Measurements from ENCODE around the gene TMPRSS4. TPM values are rescaled to one million over a fixed set of nuclear protein-coding genes. Genes with fewer than 3 reads are reported as not detected.

TMPRSS4 gene
- total and polyA plus RNA-seq, 2 of the 13 experiments (the other 11 are each of a cell fraction or from before 2014, with no cell fraction given): 0.32 TPM; not detected in 1

GRCh38 chr11:118082880-118083552, 6.1 kb downstream of the TMPRSS4 start:
- H2AFZ ChIP-seq (ENCODE audit: low read length): peak overlapping the region; percentile 25
- H3K9me3 ChIP-seq (ENCODE audit: low read length): peaks cover 11% of the 10 kb centered on the region
- no peak overlapping the region for H3K27ac ChIP-seq (ENCODE audit: extremely low read length, insufficient read depth, low read length)
- H3K79me2 ChIP-seq (ENCODE audit: insufficient read depth, low read length): no peaks in the 10 kb centered on the region
- peak overlapping the region in 1 of 3 experiments; percentile 61; a peak in 2 of 6 replicates for H3K4me3 ChIP-seq (replicated peaks in 1 of 3; ENCODE audit: insufficient read depth in 1 of 3, low read depth in 2 of 3, low read length in 3 of 3)
- intact Hi-C loops (cut with micrococcal nuclease; ENCODE audit: unreplicated experiment) (no loop called here), in situ Hi-C loops (cut with HindIII; ENCODE audit: extremely low pct_ligation_motif_present, low pct_unique_long_range_greater_than_20kb) (no loop called here)
- H4K20me1 ChIP-seq (ENCODE audit: insufficient read depth, low read length): no peaks in the 10 kb centered on the region
- ATAC-seq: peak; percentile 41
- no peak for DNase-seq (ENCODE audit: low spot score)
- peaks cover 69% of the 10 kb centered on the region for H3K4me1 ChIP-seq (ENCODE audit: insufficient read depth, low read length)
- H3K4me2 ChIP-seq (ENCODE audit: low read depth, low read length): peak overlapping the region; percentile 72
- CTCF ChIA-PET (ENCODE audit: low intra/inter-chr PET ratio, low total read pairs): no interaction called here
- H3K36me3 ChIP-seq (replicated peaks in 1 of 2; ENCODE audit: control insufficient read depth in 1 of 2, insufficient read depth in 2 of 2, low read length in 2 of 2): no peaks in the 10 kb centered on the region
- POLR2A ChIA-PET: no interaction called here
- peaks cover 0 to 41% of the 10 kb centered on the region in 2 experiments; a peak in 4 of 5 replicates for H3K27me3 ChIP-seq (ENCODE audit: control insufficient read depth in 1 of 2, insufficient read depth in 2 of 2, low read length in 2 of 2)
- no TSS peak for BruUV-seq (replicated peaks)
- 9% methylated on average over 20 of the region's 21 CpGs for WGBS (ENCODE audit: low lambda C conversion rate)
- H3K9ac ChIP-seq (ENCODE audit: insufficient read depth, low read depth, low read length): peak overlapping the region; percentile 53; the same call in 1 of the 2 replicates
- FAIRE-seq: no peak
- TF ChIP-seq FOSL2 (CRISPR knock-in tag; IDR thresholded peaks at IDR 0.05) (0 out of 2 replicates have a peak, but pooled peaks have one; percentile 4), ZNF292 (CRISPR knock-in tag; IDR thresholded peaks at IDR 0.05; ENCODE audit: borderline replicate concordance, low read depth) (0 out of 2 replicates have a peak, but pooled peaks have one; percentile 29), ZNF510 (CRISPR knock-in tag; IDR thresholded peaks at IDR 0.05; ENCODE audit: low read depth) (no peak), GATAD2A (CRISPR knock-in tag; IDR thresholded peaks at IDR 0.05) (0 out of 2 replicates have a peak, but pooled peaks have one; percentile 11), SAP130 (CRISPR knock-in tag; IDR thresholded peaks at IDR 0.05; ENCODE audit: low read depth) (peak; percentile 35), RXRB (CRISPR knock-in tag; IDR thresholded peaks at IDR 0.05; ENCODE audit: borderline replicate concordance) (peak; percentile 36; the same call in 1 of the 2 replicates), NONO (IDR thresholded peaks at IDR 0.05) (no peak), NONO (CRISPR knock-in tag; conservative IDR thresholded peaks at IDR 0.05) (0 out of 2 replicates have a peak, but pooled peaks have one; percentile 37), ZNF564 (CRISPR knock-in tag; IDR thresholded peaks at IDR 0.05) (0 out of 2 replicates have a peak, but pooled peaks have one; percentile 11), GABPB1 (CRISPR knock-in tag; IDR thresholded peaks at IDR 0.05) (peak; percentile 42), ZNF605 (CRISPR knock-in tag; IDR thresholded peaks at IDR 0.05) (0 out of 2 replicates have a peak, but pooled peaks have one; percentile 42), DMAP1 (CRISPR knock-in tag; IDR thresholded peaks at IDR 0.05) (no peak), GABPA (IDR thresholded peaks at IDR 0.05; ENCODE audit: low read depth, low read length) (no peak), GABPA (CRISPR knock-in tag; IDR thresholded peaks at IDR 0.05; ENCODE audit: low read depth) (peak; percentile 59), RARA (CRISPR knock-in tag; IDR thresholded peaks at IDR 0.05) (peak; percentile 53; the same call in 1 of the 2 replicates), NR2F1 (CRISPR knock-in tag; IDR thresholded peaks at IDR 0.05) (peak in 1 of 2 experiments; percentile 62; a peak in 1 of 4 replicates), FOXP1 (IDR thresholded peaks at IDR 0.05) (no peak), FOXP1 (CRISPR knock-in tag; IDR thresholded peaks at IDR 0.05) (no peak), ETV5 (CRISPR knock-in tag; IDR thresholded peaks at IDR 0.05; ENCODE audit: borderline replicate concordance) (peak; percentile 68; the same call in 1 of the 2 replicates), SOX5 (CRISPR knock-in tag; IDR thresholded peaks at IDR 0.05; ENCODE audit: borderline replicate concordance) (0 out of 2 replicates have a peak, but pooled peaks have one; percentile 23)
- TF ChIP-seq, protein P1, sequence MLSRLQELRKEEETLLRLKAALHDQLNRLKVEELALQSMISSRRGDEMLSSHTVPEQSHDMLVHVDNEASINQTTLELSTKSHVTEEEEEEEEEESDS (CRISPR knock-in tag; IDR thresholded peaks at IDR 0.05; ENCODE audit: borderline replicate concordance): no peak
- TF ChIP-seq, protein P2, sequence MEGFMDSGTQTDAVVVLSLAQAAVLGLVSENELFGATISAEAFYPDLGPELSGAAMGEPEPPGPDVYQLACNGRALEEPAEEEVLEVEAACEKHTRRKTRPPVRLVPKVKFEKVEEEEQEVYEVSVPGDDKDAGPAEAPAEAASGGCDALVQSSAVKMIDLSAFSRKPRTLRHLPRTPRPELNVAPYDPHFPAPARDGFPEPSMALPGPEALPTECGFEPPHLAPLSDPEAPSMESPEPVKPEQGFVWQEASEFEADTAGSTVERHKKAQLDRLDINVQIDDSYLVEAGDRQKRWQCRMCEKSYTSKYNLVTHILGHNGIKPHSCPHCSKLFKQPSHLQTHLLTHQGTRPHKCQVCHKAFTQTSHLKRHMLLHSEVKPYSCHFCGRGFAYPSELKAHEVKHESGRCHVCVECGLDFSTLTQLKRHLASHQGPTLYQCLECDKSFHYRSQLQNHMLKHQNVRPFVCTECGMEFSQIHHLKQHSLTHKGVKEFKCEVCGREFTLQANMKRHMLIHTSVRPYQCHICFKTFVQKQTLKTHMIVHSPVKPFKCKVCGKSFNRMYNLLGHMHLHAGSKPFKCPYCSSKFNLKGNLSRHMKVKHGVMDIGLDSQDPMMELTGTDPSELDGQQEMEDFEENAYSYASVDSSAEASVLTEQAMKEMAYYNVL (CRISPR knock-in tag; IDR thresholded peaks at IDR 0.05; ENCODE audit: borderline replicate concordance): no peak
- TF ChIP-seq, protein P3, sequence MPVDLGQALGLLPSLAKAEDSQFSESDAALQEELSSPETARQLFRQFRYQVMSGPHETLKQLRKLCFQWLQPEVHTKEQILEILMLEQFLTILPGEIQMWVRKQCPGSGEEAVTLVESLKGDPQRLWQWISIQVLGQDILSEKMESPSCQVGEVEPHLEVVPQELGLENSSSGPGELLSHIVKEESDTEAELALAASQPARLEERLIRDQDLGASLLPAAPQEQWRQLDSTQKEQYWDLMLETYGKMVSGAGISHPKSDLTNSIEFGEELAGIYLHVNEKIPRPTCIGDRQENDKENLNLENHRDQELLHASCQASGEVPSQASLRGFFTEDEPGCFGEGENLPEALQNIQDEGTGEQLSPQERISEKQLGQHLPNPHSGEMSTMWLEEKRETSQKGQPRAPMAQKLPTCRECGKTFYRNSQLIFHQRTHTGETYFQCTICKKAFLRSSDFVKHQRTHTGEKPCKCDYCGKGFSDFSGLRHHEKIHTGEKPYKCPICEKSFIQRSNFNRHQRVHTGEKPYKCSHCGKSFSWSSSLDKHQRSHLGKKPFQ (CRISPR knock-in tag; IDR thresholded peaks at IDR 0.05; ENCODE audit: insufficient replicate concordance): peak; percentile 58

Measured in HepG2 (cell line).